Lung microvascular endothelial cell (primary cell): ENCODE measurements around the gene RBM17. TPM values are rescaled to one million over a fixed set of nuclear protein-coding genes. Genes with fewer than 3 reads are reported as not detected.
"Not testable (repeated sequence)": the region's sequence is repeated elsewhere in the genome, so short reads cannot be mapped to it uniquely, and the experiment has no call there.

ENCODE experiments used
- DNase-seq, 2 donors: peaks; one replicate each; pipeline versions ENCODE4 v3.0.0 to v3.0.0-alpha.2; 2010; ENCODE audit warnings: low read depth in 2 of 2
- total RNA-seq: library from RNA; depleted of rRNA; stranded (reverse); fragments of >200 nt; gene quantifications from 2 replicates; pipeline ENCODE4 v1.2.1, GENCODE V29; 2014

The RBM17 gene
- total RNA-seq, 1 donor from 2014 or later = 33.9 TPM

DNA sequence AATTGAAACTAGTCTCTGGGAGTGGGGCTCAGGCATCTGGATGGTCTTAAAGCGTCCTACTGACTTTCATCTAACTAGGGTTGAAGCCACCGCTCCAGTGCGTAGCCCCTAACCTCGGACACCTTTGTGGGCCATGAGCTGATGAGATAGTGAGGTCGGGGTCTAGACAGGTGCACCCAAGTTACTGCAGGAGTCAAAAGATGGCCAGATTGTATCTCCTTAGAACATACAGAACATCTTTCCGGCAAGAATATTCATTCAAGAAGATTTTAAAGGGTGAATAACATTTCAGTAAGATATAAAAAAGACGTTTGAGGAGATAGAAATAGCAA lies 20.6 kb downstream of the RBM17 start:
- no peak for DNase-seq

DNA sequence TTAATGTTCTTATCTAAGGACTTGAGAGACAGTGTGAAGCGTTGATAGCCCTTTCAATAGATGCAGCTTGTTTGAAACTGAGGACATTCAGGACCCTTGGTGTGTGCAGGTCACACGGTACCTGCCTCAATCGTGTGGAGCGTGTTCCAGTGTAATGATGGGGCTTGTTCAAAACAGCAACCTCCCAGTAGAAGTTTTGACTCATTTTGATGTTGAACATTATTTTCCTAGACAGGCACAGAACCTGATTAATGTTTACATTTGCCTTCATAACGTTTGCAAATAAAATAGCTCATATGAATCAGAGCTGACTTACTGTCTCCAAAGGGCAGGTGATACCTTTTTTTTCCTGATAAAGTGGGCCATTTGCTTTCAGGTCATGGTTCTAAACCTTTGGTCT lies 21.3 kb downstream of the RBM17 start:
- DNase-seq = no peak

DNA sequence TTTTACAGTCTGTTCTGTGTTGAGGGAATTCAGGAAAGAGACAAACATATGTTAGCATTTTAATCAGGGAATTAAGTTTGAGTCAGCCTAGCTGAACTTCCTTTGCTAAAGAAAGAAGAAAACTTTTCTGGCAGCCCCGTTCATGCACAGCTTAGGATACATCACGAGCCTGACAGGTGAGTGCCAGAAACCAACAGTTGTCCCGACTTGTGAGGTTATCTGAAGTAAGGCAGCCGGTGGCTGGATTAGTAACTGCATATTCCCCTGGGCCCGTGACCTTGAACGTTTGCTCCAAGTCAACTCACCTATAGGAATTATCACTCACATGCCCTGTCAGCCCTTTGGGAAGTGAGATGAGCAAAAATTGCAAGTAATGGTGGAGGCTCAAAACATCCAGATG lies 24.1 kb downstream of the RBM17 start:
- DNase-seq = no peak

DNA sequence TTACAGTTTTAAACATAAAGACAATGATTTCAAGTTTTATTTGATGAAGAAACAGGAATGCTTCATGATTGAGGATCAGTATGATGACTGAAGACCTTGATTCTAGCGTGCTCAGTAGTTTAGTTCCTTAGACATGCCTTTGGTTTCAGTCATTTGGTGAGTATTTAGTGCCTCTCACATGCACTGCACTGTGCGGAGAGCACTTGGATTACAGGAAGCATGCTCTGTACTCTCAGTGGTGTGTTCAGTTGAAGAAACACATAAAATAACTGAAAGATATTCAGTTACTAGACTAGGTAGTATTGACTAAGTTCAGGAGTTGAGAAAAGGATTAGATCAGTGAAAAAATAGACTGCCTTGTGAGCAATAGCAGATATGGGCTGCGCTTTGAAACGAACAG lies 25.5 kb downstream of the RBM17 start:
- no peak for DNase-seq

DNA sequence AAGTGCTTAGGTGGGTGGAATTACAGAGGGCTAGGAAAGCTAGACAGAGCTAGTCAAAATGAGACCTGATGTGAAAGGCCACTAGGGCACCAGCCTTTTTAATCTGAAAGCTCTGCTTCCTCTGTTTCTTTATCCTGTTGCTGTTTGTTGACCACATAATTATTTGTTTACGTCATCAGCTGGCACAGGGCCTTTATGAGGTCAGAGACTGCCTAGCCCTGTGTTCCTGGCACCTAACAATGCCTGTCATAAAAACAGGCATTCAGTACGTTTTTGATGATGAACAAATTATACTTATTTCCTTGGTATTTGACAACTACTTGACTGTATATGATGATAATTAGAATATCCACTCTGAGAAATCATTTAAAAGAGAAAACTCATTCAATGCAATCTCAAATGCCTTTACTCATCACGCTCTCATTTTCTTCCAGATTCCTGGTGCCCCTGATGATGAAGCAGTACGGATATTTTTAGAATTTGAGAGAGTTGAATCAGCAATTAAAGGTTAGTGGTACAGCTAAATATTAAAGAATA lies 26.0 kb downstream of the RBM17 start:
- DNase-seq = peak; percentile 84 to 85

DNA sequence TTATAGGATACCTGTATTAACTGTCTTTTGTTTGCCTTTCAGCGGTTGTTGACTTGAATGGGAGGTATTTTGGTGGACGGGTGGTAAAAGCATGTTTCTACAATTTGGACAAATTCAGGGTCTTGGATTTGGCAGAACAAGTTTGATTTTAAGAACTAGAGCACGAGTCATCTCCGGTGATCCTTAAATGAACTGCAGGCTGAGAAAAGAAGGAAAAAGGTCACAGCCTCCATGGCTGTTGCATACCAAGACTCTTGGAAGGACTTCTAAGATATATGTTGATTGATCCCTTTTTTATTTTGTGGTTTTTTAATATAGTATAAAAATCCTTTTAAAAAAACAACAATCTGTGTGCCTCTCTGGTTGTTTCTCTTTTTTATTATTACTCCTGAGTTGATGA lies 26.6 kb downstream of the RBM17 start:
- DNase-seq = no peak

DNA sequence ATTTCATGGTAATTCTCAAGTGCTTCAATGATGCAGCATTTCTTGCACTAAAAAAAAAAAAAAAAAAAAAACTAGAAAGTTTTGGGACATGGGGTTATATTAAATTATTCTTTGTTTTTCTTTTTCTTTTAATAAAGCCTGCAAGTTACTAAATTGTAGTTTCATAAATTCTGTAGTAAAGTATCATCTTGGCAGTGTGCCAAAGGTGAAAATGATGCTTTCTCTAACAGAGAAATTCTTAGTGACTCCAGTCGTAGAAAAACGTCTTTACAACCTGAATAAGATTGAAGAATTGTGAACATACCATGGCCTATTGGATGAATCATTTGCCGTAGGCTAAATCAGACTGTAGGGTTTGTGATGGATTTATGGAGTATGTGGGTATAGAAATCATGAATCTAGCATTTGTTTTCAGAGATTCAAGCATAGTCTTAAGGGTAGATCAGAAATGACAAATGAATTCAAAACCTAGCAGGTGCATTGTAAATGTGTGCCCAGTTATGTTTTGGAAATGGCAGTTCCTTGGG lies 27.1 kb downstream of the RBM17 start:
- DNase-seq = no peak

DNA sequence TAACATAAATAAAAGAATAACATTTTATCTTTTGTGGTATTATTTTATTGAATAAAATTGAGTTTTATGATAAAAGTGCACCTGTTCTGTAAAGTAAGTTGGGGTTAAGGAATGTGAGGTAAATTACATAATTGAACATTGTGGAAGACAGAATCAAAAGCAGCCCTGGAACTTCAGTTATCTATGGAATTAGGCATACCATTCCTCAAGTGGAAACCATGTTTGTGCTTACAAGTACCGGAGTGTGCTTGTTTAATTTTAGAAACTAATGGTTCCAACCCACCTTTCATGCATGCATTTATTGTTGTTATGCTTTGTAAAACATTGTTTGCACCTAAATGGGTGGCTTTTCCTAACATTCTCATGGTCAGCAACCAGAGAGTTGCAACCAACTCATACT lies 28.0 kb downstream of the RBM17 start:
- no peak for DNase-seq

DNA sequence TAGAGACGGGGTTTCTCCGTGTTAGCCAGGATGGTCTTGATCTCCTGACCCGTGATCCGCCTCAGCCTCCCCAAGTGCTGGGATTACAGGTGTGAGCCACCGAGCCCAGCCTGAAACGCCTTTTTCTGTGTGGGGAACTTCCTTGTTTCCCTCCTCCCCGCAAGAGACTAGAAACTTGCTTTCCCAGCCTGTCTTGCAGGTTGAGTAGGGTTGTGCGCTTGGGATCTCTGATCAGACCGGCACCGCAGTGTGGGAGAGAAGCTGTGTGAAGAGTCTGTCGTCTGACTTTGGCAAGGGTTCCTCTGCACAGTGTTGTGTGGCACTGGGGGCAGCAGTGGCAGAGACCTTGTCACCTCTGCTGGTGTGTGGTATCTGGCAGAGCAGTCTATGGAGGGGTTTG lies 28.9 kb downstream of the RBM17 start:
- no peak for DNase-seq

DNA sequence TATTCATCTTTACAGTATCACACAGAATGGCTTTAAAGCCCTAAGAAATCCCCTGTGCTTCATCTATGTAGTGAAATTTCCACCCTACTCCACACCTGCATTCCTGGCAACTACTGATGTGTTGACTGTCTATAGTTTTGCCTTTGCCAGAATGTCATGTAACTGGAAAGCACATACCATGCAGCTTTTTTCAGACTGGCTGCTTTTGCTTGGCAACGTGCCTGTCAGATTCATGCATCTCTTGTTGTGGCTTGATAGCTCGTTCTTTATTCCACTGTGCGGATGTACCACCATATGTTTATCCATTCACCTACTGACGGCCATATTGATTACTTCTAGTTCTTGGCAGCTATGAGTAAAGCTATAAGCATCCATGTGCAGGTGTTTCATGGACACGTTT lies 30.6 kb downstream of the RBM17 start:
- DNase-seq = peak in 1 of 2 donors; percentile 85

DNA sequence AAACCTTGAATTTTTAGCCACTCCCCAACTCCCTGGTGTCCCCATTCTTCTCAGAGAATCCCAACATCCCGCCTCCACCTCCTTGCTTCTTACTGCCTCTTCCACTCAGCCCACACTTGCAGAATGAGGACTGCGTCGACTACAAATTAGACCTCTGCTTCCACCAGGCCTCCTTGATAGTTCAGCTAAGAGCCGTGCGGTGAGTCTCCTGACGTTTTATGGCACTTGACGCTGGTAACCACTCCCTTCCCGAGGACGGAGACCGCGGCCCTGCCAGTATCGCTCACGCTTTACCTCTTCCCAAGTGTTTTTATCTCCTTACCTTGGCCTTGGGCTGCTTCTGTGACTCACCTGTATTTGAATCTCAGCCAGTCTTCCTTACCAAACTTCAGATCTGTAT lies 31.1 kb downstream of the RBM17 start:
- DNase-seq = no peak

DNA sequence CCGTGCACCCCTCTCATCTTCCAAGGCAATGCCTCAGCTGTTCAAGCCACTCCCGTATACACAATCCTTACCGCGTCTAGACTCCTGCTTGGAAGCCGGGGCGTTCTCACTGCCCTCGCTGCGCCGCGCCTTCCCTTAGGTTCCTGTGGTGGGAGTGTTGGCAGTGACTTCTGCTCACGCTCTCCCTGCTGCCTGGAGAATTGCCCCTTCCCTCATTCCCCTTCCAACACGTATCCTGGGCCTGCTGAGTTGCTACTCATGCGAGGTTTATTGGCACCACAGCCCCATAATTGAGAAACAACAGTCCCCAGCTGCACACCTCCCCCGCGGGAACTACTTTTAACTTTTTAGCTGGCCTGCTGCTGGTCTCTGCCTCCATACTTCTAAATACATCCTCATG lies 31.9 kb downstream of the RBM17 start:
- DNase-seq = no peak

DNA sequence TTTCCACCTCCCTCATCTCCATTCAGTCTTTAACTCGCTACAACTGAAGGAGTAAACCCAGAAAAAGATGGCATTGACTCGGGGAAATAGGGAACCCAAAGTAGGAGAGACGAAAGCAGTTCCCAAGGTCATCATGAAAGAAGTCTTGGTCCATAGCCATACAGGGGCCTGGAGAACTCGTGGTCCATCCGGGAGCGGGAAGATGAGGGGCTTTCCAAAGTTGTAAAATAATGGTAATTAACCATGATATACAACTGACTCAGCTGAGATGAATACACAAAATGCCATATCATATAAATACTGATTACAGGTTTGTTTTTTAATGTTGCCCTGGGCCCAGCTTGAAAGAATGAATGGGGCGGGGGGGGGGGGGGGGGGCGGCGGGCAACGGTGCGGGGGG lies 32.3 kb downstream of the RBM17 start:
- DNase-seq = no peak

DNA sequence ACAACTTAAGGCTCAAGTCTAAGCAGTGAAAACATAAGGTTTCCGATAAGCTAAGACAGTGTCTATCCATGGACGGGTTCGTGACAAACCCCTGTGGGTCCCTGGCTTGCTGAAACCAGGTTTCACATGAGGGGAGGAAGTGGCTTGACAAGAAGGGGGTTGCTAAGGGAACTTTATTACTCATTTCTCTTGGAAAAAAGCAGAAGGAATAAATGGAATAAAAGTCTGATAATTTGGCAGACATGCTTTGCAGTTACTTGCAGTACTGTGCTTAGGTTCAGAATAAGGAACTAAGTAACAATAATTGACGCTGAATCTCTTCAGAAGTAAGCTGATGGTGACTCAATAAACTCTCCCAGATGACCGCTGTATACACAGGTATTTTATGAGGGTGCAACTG lies 34.7 kb downstream of the RBM17 start:
- no peak for DNase-seq

DNA sequence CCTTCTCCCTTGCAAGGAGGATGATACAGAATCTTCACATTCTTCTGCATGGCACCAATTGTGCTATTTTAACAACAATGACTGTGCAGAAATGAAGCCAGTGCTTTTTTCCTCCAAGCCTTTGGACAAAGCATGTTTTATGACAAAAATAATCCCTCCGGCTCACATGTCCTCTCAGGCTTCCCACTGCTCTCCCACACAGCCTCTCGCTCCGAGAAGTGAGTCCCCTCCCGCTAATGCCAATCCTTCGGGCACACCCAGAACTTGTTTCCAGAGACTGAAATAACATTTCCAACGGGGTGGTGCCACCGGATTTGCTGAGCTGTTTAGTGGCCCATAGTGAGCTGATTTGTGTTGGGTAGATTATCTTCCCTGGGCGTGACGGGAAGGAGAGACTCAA lies 35.8 kb downstream of the RBM17 start:
- peak in 1 of 2 donors; percentile 66 for DNase-seq

DNA sequence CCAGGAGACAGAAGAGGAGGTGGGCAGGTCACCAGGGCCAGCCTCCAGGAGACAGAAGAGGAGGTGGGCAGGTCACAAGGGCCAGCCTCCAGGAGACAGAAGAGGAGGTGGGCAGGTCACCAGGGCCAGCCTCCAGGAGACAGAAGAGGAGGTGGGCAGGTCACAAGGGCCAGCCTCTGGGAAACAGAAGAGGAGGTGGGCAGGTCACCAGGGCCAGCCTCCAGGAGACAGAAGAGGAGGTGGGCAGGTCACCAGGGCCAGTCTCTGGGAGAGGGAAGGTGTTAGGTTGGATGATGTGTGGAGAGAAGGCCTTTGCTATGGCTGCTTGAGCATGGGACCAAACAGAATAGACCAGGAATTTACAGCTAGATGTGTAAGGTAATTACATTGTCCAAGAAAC lies 38.6 kb downstream of the RBM17 start:
- not testable (repeated sequence) for DNase-seq

DNA sequence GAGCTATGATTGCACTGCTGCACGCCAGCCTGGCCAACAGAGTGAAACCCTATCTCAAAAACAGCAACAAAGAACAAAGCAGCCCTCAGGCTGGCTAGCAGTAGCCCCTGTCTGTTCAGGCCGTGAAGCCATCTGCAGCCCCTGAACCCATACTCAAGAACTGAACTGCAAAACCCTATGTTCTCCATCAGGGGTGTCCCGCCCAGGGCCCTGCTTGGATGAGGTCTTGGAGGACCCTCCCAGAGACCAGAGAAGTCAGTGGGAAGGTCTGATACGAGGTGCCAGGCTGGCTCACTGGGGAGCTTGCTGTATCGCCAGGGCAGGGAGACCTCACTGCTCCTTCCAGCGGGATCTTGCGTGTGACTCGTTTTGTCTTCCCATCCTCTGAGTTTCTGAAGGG lies 39.3 kb downstream of the RBM17 start:
- DNase-seq = no peak

DNA sequence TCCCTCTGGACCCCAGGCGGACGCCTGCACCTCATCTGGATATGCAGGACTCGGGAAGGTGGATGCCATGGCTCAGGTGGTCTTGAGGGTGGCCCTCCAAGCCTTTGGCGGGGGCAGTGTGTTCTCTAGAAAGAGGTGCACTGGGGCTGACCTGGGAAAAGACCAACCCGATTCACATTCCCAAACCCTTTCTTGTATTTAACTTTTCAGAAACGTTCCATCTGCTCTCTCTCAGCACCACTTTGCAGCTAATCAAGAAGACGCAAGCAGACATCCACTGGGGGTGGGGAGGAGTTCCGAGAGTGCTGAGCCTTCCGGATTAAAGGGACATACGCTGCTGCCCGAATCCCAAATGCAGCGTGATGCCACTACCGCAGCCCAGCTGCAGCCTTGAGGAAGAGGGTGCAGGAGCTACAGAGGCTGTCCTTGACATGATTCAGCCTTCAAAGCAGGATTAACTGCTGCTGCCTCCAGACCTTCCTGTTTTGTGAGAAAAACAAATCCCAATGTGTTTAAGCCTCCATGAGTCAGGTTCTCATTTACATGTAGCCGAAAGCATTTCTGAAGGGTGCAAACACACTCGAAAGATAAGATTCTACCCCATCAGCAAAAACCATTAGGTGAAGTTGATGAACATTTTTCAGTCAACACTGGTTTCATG lies 39.9 kb downstream of the RBM17 start:
- peak in 1 of 2 donors; percentile 81 for DNase-seq

DNA sequence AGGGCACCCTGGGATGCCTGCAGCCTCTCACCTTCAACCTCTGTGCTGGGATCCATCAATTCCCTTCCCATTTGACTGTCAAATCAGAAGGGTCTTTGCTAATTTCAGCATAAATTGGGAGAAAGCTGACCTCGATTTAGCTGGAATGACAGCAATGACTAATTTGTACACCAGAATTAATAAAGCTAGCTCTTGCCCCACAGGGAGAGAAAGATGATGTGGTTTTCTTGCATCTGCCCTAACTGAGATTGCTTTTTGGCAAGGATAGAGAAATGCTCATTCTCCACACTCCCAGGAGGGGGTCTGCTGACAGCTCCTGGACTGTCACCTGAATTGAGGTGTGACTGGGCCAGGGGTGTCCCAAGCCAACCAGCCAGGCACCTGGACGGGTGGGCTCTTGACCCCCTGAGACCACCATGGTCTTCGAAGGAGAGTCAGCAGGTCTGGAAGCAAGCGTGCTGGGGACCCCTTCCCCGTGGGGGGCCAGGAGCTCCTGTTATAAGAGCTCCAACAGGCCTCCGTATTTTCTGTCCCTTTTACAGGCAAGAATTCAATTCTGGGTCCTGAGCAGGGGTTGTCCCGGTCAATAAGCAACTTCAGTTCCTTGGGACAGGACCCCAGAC lies 42.1 kb downstream of the RBM17 start:
- DNase-seq = no peak

DNA sequence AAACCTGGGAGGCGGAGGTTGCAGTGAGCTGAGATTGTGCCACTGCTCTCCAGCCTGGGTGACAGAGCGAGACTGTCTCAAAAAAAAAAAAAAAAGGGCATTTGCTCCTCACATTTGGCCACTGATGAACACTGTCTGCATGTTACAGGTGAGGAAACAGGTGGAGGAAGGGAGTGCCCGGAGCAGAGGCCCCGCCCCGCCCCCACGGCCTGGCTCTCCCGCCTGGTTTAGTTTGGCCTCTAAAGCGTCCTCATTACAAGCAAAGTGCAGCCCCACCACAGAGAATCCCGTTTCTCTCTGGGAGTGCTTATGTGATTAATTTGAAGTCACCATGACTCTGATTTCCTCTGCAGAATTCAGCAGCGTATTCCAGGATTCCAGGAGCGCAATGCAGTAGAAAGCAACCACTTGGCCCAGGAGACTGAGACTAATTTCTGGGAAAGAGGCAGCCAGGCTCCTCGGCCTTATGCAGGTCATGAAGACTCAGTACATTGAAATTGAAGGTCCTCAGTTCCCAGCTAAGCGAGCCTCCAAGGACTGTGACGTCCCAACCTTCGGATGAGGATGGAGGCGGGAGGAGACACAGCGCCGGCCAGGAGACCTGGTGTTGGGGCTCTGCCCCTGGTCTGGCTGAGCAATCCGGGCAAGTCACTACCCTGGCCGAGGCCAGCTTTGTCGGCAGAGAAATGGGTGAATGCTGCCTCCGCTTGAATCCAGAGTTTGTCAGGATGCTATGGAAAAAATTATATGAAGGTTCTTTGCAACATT lies 44.7 kb downstream of the RBM17 start:
- DNase-seq = no peak

DNA sequence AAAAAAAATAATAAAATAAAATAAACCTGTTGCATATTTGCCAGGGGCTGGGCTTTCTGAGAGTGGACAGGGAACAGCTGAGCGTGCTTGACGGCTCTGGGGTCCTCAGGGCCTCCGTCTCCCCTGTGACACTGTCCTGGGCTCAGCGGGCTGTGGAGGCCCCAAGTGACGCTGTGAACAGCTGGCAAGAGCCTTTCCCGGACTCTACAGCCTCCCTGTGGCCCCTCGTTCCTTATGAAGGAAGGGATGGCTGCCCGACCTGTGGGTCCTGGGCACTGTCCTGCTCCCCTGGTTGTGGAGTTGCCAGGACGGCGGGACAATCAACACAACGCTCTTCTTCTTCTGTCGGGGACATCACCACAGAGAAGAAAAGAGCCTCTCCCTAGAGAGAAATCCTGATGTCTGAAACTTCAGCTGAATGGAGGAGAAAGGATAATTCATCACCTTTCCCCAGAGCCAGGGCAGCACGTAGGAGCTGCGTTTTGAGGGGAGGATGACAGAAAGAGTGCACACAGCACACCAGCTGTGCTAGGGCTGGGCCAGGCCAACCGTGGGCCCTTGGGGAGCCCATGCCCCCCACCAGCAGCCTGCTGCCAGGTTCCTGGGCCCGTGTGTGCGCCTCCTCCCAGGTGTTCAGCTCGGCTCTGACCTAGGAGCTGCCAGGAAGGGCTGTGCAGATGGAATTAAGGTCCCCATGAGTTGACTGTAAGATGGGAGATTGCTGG lies 45.4 kb downstream of the RBM17 start:
- no peak for DNase-seq

DNA sequence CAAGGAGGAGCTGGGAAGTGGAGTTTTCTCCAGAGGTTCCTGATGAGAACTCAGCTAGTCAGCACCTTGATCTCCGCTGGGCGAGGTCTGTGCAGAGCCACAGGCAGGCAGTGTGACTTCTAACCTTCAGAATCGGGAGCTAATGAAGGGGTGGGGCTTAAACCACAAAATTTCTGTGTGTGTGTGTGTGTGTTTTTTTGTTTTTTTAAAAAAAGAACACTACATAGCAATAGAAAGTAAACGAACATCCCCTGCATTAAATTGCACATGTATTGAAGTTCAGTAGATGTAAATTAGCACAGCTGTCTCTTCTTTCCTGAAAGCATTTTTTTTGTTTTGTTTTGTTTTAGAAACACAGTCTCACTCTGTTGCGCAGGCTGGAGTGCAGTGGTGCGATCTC lies 46.2 kb downstream of the RBM17 start:
- no peak for DNase-seq
